GM23338 (cell line): ENCODE data around the gene SMOC2. TPM values are rescaled to one million over a fixed set of nuclear protein-coding genes. Genes with fewer than 3 reads are reported as not detected.

Source experiments
- ATAC-seq: fragments of 200-7000 bp; cut with Tn5 transposase; 3 replicates; pipeline ENCODE4 v1.9.1; 2020
- DNase-seq: peaks from one replicate; pipeline ENCODE4 v3.0.0-alpha.2; 2015; ENCODE audit warnings: low spot score
- H2AFZ ChIP-seq: fragments of 200-600 bp; sonication (generic); 2 replicates; pipeline ENCODE4 v1.8.0; 2016; ENCODE audit warnings: antibody characterized with exemption, mild to moderate bottlenecking, moderate library complexity
- H3F3A ChIP-seq: fragments of 200-600 bp; sonication (generic); replicated peaks from 2 replicates; pipeline ENCODE4 v1.8.0; 2017; ENCODE audit warnings: antibody characterized with exemption, mixed run types, low read depth
- H3K27ac ChIP-seq: fragments of 200-600 bp; sonication (generic); 2 replicates; pipeline ENCODE4 v1.6.1; 2016; ENCODE audit warnings: low read depth
- H3K27me3 ChIP-seq: fragments of 200-600 bp; sonication (generic); 2 replicates; pipeline ENCODE4 v1.8.0; 2016; ENCODE audit warnings: mild to moderate bottlenecking, mixed run types, moderate library complexity; ENCODE audit not compliant: insufficient read depth
- H3K36me3 ChIP-seq: fragments of 200-600 bp; sonication (generic); 2 replicates; pipeline ENCODE4 v1.8.0; 2016; ENCODE audit warnings: mild to moderate bottlenecking; ENCODE audit not compliant: insufficient read depth
- H3K4me1 ChIP-seq: fragments of 200-600 bp; sonication (generic); 2 replicates; pipeline ENCODE4 v1.8.0; 2016; ENCODE audit warnings: mild to moderate bottlenecking, moderate library complexity; ENCODE audit not compliant: insufficient read depth
- H3K4me2 ChIP-seq: fragments of 200-600 bp; sonication (generic); 2 replicates; pipeline ENCODE4 v1.7.1; 2017; ENCODE audit warnings: mixed run types
- H3K4me3 ChIP-seq: fragments of 200-600 bp; sonication (generic); 2 replicates; pipeline ENCODE4 v1.6.1; 2016; ENCODE audit warnings: mixed run types
- H3K79me2 ChIP-seq: fragments of 200-600 bp; sonication (generic); replicated peaks from 2 replicates; pipeline ENCODE4 v1.8.0; 2017; ENCODE audit warnings: mild to moderate bottlenecking; ENCODE audit not compliant: insufficient read depth
- H3K9me2 ChIP-seq: fragments of 200-600 bp; sonication (generic); 2 replicates; pipeline ENCODE4 v1.8.0; 2017; ENCODE audit not compliant: insufficient read depth
- H4K20me1 ChIP-seq: fragments of 200-600 bp; sonication (generic); replicated peaks from 2 replicates; pipeline ENCODE4 v1.8.0; 2017; ENCODE audit warnings: mild to moderate bottlenecking; ENCODE audit not compliant: insufficient read depth
- H3K27ac Mint-ChIP-seq: 2 replicates; pipeline ENCODE4 v1.8.0; 2020; ENCODE audit warnings: inconsistent platforms, mild to moderate bottlenecking, moderate library complexity, mixed read lengths
- H3K27me3 Mint-ChIP-seq: 3 replicates; pipeline ENCODE4 v1.8.0; 2022; ENCODE audit warnings: low read depth, mild to moderate bottlenecking, moderate library complexity, mixed read lengths, inconsistent platforms; ENCODE audit not compliant: insufficient read depth, poor library complexity
- H3K36me3 Mint-ChIP-seq: 3 replicates; pipeline ENCODE4 v1.8.0; 2021; ENCODE audit warnings: low read depth, mild to moderate bottlenecking, inconsistent platforms, moderate library complexity, mixed read lengths
- H3K4me1 Mint-ChIP-seq: 3 replicates; pipeline ENCODE4 v1.8.0; 2020; ENCODE audit warnings: mild to moderate bottlenecking, inconsistent platforms, mixed read lengths
- H3K4me3 Mint-ChIP-seq: 3 replicates; pipeline ENCODE4 v1.8.0; 2021; ENCODE audit warnings: moderate library complexity, mild to moderate bottlenecking, inconsistent platforms, mixed read lengths
- H3K9me3 Mint-ChIP-seq: 3 replicates; pipeline ENCODE4 v1.8.0; 2020; ENCODE audit warnings: moderate library complexity, mild to moderate bottlenecking, inconsistent platforms, mixed read lengths
- CREB1 ChIP-seq: fragments of 250-450 bp; sonication (Bioruptor Pico); IDR thresholded peaks from 2 replicates; pipeline ENCODE4 v1.5.0; 2020; ENCODE audit warnings: low read depth, mild to moderate bottlenecking, moderate library complexity
- EZH2 ChIP-seq: fragments of 200-600 bp; sonication (generic); IDR thresholded peaks from one replicate; pipeline ENCODE4 v1.8.0; 2017; ENCODE audit warnings: antibody characterized with exemption, mild to moderate bottlenecking, low read depth; ENCODE audit not compliant: unreplicated experiment
- EZH2phosphoT487 ChIP-seq: fragments of 200-600 bp; sonication (generic); IDR thresholded peaks from one replicate; pipeline ENCODE4 v1.8.1; 2018; ENCODE audit warnings: antibody characterized with exemption; ENCODE audit not compliant: unreplicated experiment
- JUNB ChIP-seq: IDR thresholded peaks from one replicate; pipeline ENCODE4 v1.6.1; 2016; ENCODE audit warnings: antibody characterized with exemption; ENCODE audit not compliant: unreplicated experiment
- NANOG ChIP-seq: IDR thresholded peaks from 2 replicates; pipeline ENCODE4 v1.6.1; 2016; ENCODE audit warnings: antibody characterized with exemption, borderline replicate concordance
- STAT1 ChIP-seq: IDR thresholded peaks from one replicate; pipeline ENCODE4 v1.6.1; 2016; ENCODE audit warnings: antibody characterized with exemption; ENCODE audit not compliant: unreplicated experiment
- ZNF331 ChIP-seq: fragments of 250-450 bp; sonication (Bioruptor Pico); IDR thresholded peaks from 2 replicates; pipeline ENCODE4 v1.5.0; 2020; ENCODE audit warnings: low read depth, mild to moderate bottlenecking, moderate library complexity
- polyA plus RNA-seq: library from polyadenylated mRNA; unstranded; fragments of >200 nt; fragmentation: Nextera tagmentation; extraction: Ambion mirVana; gene quantifications from 2 replicates; pipeline ENCODE4 v1.2.1, GENCODE V29; 2016
- total RNA-seq: library from RNA; depleted of rRNA; stranded (reverse); fragments of >200 nt; shearing (Covaris generic); gene quantifications from 2 replicates; pipeline ENCODE4 v1.2.3, GENCODE V29; 2014
- TF ChIP-seq, protein P1 (sequence below): IDR thresholded peaks from 2 replicates; pipeline ENCODE4 v1.6.1; 2016; ENCODE audit warnings: antibody characterized with exemption
- TF ChIP-seq, protein P2 (sequence below), 2 experiments: fragments of 200-600 bp in 1 of 2; sonication (generic) in 1 of 2; conservative IDR thresholded peaks; 2 replicates each; pipeline versions ENCODE4 v1.5.1 to v1.6.1; 2016 to 2017; ENCODE audit warnings: antibody characterized with exemption in 2 of 2, low read depth in 2 of 2, mild to moderate bottlenecking in 2 of 2, moderate library complexity in 1 of 2
- TF ChIP-seq, protein P3 (sequence below): IDR thresholded peaks from one replicate; pipeline ENCODE4 v1.6.1; 2018; ENCODE audit warnings: antibody characterized with exemption; ENCODE audit not compliant: unreplicated experiment

The SMOC2 gene
- total and polyA plus RNA-seq, 2 experiments from 2014 or later: 4.3 to 6.5 TPM

DNA sequence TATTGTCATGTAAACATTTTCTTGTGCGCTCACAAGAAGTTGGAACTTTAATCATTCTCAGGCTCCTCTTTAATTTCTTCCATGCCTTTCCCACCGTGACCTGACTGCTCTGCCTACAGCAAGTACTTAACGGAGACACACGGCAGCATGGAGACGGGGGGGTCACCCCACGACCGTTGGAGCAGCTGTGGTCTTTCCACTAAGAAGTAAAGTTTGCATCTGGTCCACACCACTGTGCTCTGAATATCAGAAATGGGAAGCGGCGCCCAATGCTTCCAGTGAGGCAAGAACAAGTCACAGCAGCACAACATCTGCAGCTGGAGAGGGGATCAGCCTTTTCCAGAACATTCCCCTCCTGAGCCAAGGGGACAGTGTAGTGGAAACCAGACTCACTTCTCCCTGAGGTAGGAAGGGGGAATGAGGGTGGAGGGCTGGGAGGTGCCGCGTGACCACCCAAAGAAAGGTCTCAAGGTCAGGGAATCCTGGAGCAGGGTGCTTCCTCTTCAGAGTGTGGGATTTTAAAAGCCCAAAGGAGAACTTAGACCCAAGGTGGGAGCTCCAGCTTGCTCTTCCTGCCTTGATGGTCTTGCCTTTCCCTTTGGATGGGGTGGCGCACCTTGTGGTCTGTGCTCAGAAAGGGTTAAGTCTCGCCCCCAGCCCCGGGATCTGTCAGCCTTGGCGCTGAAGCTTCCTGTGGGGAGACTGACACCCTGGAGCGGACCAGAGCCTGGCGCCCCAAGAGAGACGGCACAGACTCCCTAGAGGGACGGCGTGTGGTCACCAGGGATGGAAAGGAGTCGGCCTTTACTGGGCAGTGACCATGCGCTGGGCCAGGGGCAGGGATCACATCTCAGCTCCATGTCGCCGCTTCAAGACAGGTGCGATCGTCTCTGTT, 25.6 kb upstream of the SMOC2 start:
- ATAC-seq (no peak), DNase-seq (no peak)
- Mint-ChIP-seq H3K27me3 (peaks cover 4% of the 10 kb centered on the region), H3K4me1 (peaks cover 19% of the 10 kb centered on the region), H3K27ac (no peak overlapping the region), H3K36me3 (no peaks in the 10 kb centered on the region), H3K9me3 (no peaks in the 10 kb centered on the region), H3K4me3 (no peak overlapping the region)
- Histone ChIP-seq H2AFZ (no peak overlapping the region), H4K20me1 (no peaks in the 10 kb centered on the region), H3K4me2 (no peak overlapping the region), H3K4me1 (no peaks in the 10 kb centered on the region), H3K27ac (no peak overlapping the region), H3K27me3 (no peaks in the 10 kb centered on the region), H3K36me3 (no peaks in the 10 kb centered on the region), H3K4me3 (no peak overlapping the region), H3K9me2 (no peaks in the 10 kb centered on the region), H3K79me2 (no peaks in the 10 kb centered on the region), H3F3A (no peaks in the 10 kb centered on the region)
- no peak for TF ChIP-seq JUNB
- TF ChIP-seq STAT1: no peak
- TF ChIP-seq CREB1 (CRISPR knock-in tag): no peak
- no peak for TF ChIP-seq ZNF331 (CRISPR knock-in tag)
- TF ChIP-seq NANOG: no peak
- TF ChIP-seq, protein P1, sequence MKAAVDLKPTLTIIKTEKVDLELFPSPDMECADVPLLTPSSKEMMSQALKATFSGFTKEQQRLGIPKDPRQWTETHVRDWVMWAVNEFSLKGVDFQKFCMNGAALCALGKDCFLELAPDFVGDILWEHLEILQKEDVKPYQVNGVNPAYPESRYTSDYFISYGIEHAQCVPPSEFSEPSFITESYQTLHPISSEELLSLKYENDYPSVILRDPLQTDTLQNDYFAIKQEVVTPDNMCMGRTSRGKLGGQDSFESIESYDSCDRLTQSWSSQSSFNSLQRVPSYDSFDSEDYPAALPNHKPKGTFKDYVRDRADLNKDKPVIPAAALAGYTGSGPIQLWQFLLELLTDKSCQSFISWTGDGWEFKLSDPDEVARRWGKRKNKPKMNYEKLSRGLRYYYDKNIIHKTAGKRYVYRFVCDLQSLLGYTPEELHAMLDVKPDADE: no peak
- TF ChIP-seq EZH2phosphoT487: no peak
- TF ChIP-seq, protein P2, sequence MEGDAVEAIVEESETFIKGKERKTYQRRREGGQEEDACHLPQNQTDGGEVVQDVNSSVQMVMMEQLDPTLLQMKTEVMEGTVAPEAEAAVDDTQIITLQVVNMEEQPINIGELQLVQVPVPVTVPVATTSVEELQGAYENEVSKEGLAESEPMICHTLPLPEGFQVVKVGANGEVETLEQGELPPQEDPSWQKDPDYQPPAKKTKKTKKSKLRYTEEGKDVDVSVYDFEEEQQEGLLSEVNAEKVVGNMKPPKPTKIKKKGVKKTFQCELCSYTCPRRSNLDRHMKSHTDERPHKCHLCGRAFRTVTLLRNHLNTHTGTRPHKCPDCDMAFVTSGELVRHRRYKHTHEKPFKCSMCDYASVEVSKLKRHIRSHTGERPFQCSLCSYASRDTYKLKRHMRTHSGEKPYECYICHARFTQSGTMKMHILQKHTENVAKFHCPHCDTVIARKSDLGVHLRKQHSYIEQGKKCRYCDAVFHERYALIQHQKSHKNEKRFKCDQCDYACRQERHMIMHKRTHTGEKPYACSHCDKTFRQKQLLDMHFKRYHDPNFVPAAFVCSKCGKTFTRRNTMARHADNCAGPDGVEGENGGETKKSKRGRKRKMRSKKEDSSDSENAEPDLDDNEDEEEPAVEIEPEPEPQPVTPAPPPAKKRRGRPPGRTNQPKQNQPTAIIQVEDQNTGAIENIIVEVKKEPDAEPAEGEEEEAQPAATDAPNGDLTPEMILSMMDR (conservative IDR thresholded peaks at IDR 0.05; ENCODE audit: low read depth in 2 of 2): no peak
- no peak for TF ChIP-seq EZH2
- TF ChIP-seq, protein P3, sequence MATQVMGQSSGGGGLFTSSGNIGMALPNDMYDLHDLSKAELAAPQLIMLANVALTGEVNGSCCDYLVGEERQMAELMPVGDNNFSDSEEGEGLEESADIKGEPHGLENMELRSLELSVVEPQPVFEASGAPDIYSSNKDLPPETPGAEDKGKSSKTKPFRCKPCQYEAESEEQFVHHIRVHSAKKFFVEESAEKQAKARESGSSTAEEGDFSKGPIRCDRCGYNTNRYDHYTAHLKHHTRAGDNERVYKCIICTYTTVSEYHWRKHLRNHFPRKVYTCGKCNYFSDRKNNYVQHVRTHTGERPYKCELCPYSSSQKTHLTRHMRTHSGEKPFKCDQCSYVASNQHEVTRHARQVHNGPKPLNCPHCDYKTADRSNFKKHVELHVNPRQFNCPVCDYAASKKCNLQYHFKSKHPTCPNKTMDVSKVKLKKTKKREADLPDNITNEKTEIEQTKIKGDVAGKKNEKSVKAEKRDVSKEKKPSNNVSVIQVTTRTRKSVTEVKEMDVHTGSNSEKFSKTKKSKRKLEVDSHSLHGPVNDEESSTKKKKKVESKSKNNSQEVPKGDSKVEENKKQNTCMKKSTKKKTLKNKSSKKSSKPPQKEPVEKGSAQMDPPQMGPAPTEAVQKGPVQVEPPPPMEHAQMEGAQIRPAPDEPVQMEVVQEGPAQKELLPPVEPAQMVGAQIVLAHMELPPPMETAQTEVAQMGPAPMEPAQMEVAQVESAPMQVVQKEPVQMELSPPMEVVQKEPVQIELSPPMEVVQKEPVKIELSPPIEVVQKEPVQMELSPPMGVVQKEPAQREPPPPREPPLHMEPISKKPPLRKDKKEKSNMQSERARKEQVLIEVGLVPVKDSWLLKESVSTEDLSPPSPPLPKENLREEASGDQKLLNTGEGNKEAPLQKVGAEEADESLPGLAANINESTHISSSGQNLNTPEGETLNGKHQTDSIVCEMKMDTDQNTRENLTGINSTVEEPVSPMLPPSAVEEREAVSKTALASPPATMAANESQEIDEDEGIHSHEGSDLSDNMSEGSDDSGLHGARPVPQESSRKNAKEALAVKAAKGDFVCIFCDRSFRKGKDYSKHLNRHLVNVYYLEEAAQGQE: no peak
